GM23248 (cell line): Measurements from ENCODE around the gene RASAL2.

Experiments
- EZH2 ChIP-seq: fragments of 200-600 bp; sonication (generic); IDR thresholded peaks from 2 replicates; pipeline ENCODE4 v1.6.1; 2018; ENCODE audit warnings: antibody characterized with exemption, mild to moderate bottlenecking; ENCODE audit not compliant: insufficient read depth, poor library complexity, severe bottlenecking
- EZH2phosphoT487 ChIP-seq: fragments of 200-600 bp; sonication (generic); IDR thresholded peaks from 2 replicates; pipeline ENCODE4 v1.6.1; 2018; ENCODE audit warnings: antibody characterized with exemption, moderate library complexity, mild to moderate bottlenecking, low read depth; ENCODE audit not compliant: insufficient read depth

DNA sequence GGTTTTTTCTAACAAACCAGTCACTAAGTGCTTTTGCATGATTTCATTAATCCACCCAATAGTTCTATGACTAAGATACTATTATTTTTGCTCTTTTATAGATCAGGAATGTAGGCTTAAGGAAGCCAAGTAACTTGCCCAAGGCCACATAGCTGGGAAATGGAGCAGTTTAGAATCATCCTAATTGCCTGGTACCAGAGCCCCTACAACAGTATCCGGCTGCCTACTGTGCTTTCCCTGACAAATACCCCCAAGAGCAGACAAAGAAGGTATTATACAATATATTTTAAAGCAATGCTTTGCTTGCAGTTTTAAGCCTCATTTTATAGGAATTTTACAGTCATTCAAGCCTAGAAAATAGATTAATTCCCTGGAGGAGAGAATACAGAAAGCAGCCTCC is 45.5 kb upstream of the RASAL2 start:
- TF ChIP-seq EZH2phosphoT487 = no peak
- TF ChIP-seq EZH2 = no peak
